ENCODE measurements around the gene LIN54. TPM values are rescaled to one million over a fixed set of nuclear protein-coding genes. Genes with fewer than 3 reads are reported as not detected.

The LIN54 gene
- total and polyA plus RNA-seq, 2 of the 13 experiments (the other 11 are each of a cell fraction or from before 2014, with no cell fraction given): 25.2 to 32.9 TPM

GRCh38 chr4:82892467-82892802 lies 118.2 kb downstream of the LIN54 start (continued):
- TF ChIP-seq, protein P1, sequence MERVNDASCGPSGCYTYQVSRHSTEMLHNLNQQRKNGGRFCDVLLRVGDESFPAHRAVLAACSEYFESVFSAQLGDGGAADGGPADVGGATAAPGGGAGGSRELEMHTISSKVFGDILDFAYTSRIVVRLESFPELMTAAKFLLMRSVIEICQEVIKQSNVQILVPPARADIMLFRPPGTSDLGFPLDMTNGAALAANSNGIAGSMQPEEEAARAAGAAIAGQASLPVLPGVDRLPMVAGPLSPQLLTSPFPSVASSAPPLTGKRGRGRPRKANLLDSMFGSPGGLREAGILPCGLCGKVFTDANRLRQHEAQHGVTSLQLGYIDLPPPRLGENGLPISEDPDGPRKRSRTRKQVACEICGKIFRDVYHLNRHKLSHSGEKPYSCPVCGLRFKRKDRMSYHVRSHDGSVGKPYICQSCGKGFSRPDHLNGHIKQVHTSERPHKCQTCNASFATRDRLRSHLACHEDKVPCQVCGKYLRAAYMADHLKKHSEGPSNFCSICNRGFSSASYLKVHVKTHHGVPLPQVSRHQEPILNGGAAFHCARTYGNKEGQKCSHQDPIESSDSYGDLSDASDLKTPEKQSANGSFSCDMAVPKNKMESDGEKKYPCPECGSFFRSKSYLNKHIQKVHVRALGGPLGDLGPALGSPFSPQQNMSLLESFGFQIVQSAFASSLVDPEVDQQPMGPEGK (CRISPR knock-in tag; IDR thresholded peaks at IDR 0.05): peak; percentile 60; the same call in 1 of the 2 replicates
- no peak for TF ChIP-seq ZBTB4 (CRISPR knock-in tag; IDR thresholded peaks at IDR 0.05; ENCODE audit: borderline replicate concordance)
- TF ChIP-seq PLRG1 (conservative IDR thresholded peaks at IDR 0.05): no peak
- TF ChIP-seq RARA (CRISPR knock-in tag; IDR thresholded peaks at IDR 0.05): peak; percentile 69
- TF ChIP-seq HNF4A (CRISPR knock-in tag; IDR thresholded peaks at IDR 0.05): peak; percentile 65
- no peak for TF ChIP-seq HMGA1 (CRISPR knock-in tag; conservative IDR thresholded peaks at IDR 0.05)
- TF ChIP-seq MATR3 (CRISPR knock-in tag; IDR thresholded peaks at IDR 0.05): no peak
- TF ChIP-seq FOXP4 (CRISPR knock-in tag; IDR thresholded peaks at IDR 0.05): 0 out of 2 replicates have a peak, but pooled peaks have one; percentile 16
- no peak for TF ChIP-seq NFE2L1 (CRISPR knock-in tag; IDR thresholded peaks at IDR 0.05; ENCODE audit: borderline replicate concordance)
- no peak for TF ChIP-seq CREB1 (IDR thresholded peaks at IDR 0.05)
- 0 out of 2 replicates have a peak, but pooled peaks have one; percentile 2 for TF ChIP-seq CREB1 (CRISPR knock-in tag; IDR thresholded peaks at IDR 0.05)
